ENCODE data around the gene PPP1R3G.

- no peak for TF ChIP-seq CTCF (IDR thresholded peaks at IDR 0.05)
- TF ChIP-seq POLR2A (IDR thresholded peaks at IDR 0.05), result no peak
Measured at GRCh38 chr6:5108536-5109150, 23.5 kb downstream of the PPP1R3G start.

All from testis (tissue), 2 donors.